ENCODE data around the gene MADCAM1.

Gene MADCAM1

GRCh38 chr19:485077-485476 is 11.2 kb upstream of the MADCAM1 start:
- TF ChIP-seq, protein P1, sequence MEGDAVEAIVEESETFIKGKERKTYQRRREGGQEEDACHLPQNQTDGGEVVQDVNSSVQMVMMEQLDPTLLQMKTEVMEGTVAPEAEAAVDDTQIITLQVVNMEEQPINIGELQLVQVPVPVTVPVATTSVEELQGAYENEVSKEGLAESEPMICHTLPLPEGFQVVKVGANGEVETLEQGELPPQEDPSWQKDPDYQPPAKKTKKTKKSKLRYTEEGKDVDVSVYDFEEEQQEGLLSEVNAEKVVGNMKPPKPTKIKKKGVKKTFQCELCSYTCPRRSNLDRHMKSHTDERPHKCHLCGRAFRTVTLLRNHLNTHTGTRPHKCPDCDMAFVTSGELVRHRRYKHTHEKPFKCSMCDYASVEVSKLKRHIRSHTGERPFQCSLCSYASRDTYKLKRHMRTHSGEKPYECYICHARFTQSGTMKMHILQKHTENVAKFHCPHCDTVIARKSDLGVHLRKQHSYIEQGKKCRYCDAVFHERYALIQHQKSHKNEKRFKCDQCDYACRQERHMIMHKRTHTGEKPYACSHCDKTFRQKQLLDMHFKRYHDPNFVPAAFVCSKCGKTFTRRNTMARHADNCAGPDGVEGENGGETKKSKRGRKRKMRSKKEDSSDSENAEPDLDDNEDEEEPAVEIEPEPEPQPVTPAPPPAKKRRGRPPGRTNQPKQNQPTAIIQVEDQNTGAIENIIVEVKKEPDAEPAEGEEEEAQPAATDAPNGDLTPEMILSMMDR (IDR thresholded peaks at IDR 0.05; ENCODE audit: insufficient read depth, low read length, missing control alignments), result no peak
- H3K4me3 ChIP-seq (ENCODE audit: low read depth, low read length), result no peak overlapping the region
- no peak for DNase-seq (ENCODE audit: low read depth, low spot score)
- CTCF ChIA-PET, result interaction anchor here (3.4 kb wide), 1 partner anchor 25 kb away, joined by 15 read pairs; no protein-coding TSS in a partner anchor
- POLR2A ChIA-PET, result no interaction called here

DNA sequence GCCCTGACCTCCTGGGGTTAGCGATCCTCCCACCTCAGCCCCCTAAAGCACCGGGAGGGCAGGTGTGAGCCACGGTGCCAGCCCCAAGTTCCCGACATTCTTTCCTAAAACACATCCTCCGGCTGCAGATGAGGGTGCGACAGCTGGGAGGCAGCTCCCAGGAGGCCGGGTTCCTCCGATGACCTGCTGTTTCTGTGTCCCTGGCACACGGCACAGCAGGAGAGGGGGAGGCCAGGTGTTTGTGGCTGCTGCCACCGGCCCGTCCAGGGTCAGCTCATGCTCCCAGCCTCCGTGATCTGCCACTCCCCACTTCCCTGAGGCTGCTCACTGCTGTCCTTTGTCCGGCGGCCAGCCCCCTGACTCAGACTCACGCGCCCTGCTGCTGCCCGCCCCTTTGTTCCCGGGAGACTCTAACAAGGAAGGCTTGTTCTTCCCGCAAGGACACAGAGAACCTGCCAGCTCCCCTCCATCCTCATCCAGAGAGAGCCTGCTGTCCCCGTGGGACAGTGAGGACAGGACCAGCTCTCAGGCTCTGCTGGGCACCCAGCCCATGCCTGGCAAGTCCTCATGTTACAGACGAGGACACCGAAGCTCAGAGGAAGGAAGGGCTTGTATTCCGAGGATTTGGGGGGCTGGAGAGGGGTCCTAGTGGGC is 10.6 kb upstream of the MADCAM1 start:
- ChIA-PET CTCF (interaction anchor here (3.4 kb wide), 1 partner anchor 25 kb away, joined by 15 read pairs; no protein-coding TSS in a partner anchor), POLR2A (no interaction called here)
- TF ChIP-seq, protein P1 (IDR thresholded peaks at IDR 0.05; ENCODE audit: insufficient read depth, low read length, missing control alignments), result no peak
- DNase-seq (ENCODE audit: low read depth, low spot score), result no peak
- no peak overlapping the region for H3K4me3 ChIP-seq (ENCODE audit: low read depth, low read length)

DNA sequence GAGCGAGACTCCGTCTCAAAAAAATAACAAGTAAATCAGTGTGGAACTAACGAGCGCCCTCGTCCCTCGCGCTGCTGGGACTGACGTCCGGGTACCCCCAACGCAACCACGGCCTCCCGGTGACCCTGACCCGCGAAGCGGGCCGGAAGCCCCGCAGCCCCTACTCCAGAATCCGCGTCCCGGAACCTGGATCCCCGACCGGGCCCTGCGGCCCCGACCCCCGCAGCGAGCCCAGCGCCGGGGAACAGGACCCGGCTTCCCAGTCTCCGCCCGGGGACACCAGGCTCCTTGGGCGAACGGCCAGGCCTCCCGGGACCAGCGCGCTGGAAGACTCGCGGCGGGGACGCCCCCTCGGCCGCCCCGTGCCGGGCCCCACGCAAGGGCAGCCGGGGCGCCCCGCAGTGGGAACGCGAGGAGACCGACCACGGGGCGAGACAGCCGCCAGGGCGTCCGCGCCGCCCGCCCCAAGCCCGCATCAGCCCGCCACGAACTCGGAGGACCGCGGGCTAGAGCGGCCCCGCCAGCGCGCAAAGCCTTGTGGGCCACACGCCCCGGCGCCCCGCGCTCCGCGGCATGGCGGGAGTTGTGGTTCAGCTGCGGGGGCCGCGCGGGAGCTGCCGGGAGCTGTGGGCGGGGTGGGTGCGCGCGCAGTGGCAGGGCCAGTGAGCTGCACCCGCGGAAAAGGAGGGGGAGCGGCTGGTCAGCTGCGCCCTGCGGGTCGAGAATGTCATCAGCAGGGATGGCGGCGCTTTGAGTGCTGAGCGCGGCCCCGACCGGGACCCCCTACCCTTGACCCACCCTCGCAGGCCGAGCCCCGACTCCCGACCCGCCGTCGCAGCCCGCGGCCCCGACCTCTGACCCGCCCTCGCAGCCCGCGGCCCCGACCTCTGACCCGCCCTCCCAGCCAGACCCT is 7.5 kb upstream of the MADCAM1 start:
- CTCF ChIA-PET, result interaction anchor here (0.9 to 3.4 kb wide), 4 partner anchors 10 to 22 kb away, joined by 3 to 15 read pairs (median 6); no protein-coding TSS in a partner anchor
- TF ChIP-seq, protein P1 (IDR thresholded peaks at IDR 0.05; ENCODE audit: insufficient read depth, low read length, missing control alignments), result no peak
- peak overlapping the region; percentile 72 for H3K4me3 ChIP-seq (ENCODE audit: low read depth, low read length)
- no peak for DNase-seq (ENCODE audit: low read depth, low spot score)
- POLR2A ChIA-PET, result interaction anchor here (0.6 to 1.6 kb wide), 4 partner anchors 10 to 79 kb away, joined by 3 to 12 read pairs (median 4); no protein-coding TSS in a partner anchor

- ChIA-PET CTCF (interaction anchor here (0.9 to 7.1 kb wide), 3 partner anchors 16 to 21 kb away, joined by 3 to 88 read pairs (median 7); partner anchors contain the start of gene TPGS1), POLR2A (interaction anchor here (0.6 to 1.6 kb wide), 4 partner anchors 11 to 80 kb away, joined by 3 to 12 read pairs (median 4); no protein-coding TSS in a partner anchor)
- TF ChIP-seq, protein P1 (IDR thresholded peaks at IDR 0.05; ENCODE audit: insufficient read depth, low read length, missing control alignments), result peak; percentile 6
- no peak for DNase-seq (ENCODE audit: low read depth, low spot score)
- peak overlapping the region; percentile 72 for H3K4me3 ChIP-seq (ENCODE audit: low read depth, low read length)
Measured at GRCh38 chr19:489418-490196, 6.7 kb upstream of the MADCAM1 start.

DNA sequence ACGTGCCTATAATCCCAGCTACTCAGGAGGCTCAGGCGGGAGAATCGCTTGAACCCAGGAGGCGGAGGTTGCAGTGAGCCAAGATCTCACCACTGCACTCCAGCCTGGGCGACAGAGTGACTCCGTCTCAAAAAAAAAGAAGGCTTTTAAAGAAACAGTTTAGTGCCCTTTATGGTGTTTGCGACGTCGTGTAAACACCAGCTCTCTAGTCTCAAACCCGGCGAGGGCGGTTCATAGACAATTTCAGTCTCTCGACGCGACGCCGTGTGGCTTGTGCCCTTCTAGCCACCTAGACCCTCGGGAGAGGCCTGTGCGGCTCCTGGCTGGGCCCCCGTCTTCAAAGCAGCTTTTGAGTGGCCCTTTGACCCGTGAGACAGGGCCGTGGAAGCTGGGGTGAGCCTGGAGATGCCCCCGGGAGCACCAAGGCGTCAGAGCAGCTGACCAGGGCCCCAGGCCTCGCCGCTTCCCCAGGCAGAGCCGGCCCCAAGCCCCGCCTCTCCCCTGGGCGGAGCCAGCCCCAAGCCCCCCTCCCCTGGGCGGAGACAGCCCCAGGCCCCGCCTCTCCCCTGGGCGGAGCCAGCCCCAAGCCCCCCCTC is 5.0 kb upstream of the MADCAM1 start:
- H3K4me3 ChIP-seq (ENCODE audit: low read depth, low read length), result no peak overlapping the region
- CTCF ChIA-PET, result interaction anchor here (1.4 to 7.1 kb wide), 2 partner anchors 14 to 19 kb away, joined by 7 to 88 read pairs; partner anchors contain the start of gene TPGS1
- TF ChIP-seq, protein P1 (IDR thresholded peaks at IDR 0.05; ENCODE audit: insufficient read depth, low read length, missing control alignments), result no peak
- POLR2A ChIA-PET, result interaction anchor here (0.7 kb wide), 1 partner anchor 15 kb away, joined by 3 read pairs; no protein-coding TSS in a partner anchor
- DNase-seq (ENCODE audit: low read depth, low spot score), result no peak

All from AG04449 (cell line).